Erythroblast (primary cell): ENCODE data around the gene ACTN3.

Experiments
- DNase-seq, 2 experiments: peaks; one replicate each; lab custom pipeline; 2025; lab: John Stamatoyannopoulos, UW
- GATA1 ChIP-seq: IDR thresholded peaks from 2 replicates; pipeline ENCODE4 v1.6.1; 2011; ENCODE audit warnings: low read depth, mild to moderate bottlenecking, control low read depth, low read length, moderate library complexity
- POLR2A ChIP-seq: IDR thresholded peaks from 2 replicates; pipeline ENCODE4 v1.6.1; 2011; ENCODE audit warnings: mild to moderate bottlenecking, low read length

The ACTN3 gene

DNA sequence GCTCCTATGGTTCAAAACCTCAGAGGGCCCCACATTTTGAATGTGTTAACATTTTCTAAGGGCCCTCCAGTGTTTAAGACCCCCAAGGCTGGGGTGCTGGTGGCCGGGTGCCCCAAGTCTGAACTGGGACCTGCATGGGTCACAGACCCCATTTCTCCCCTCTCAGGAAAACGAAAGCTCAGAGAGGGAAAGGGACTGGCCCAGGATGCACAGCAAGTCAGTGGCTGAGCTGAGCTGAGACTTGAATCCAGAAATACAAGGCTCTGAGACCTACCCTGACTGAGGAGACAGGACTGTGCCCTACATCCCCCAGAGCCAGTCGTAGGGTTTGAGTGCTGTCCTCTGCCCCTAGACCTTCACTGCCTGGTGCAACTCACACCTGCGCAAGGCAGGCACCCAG is 4.2 kb downstream of the ACTN3 start:
- no peak for TF ChIP-seq POLR2A
- DNase-seq = no peak

DNA sequence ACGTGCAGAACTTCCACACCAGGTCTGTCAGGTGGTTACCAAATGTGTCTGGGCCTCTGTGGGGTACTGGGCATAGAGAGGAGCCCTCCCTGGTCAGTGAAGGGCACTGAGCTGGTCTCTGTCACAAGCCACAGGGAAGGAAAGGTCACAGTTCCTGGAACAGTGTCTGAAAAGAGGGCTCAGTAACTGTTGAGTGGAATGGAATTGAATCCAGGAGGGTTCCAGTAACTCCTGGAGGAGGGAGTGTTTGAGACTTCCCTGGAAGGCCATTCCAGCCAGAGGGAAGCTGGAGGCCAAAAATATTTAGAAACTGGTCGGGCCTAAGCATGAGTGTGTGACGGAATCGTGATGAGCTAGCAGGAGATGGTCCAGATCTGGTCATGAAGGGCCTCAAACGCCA is 7.9 kb downstream of the ACTN3 start:
- DNase-seq = no peak
- TF ChIP-seq POLR2A (no peak), GATA1 (no peak)

- DNase-seq = no peak
- no peak for TF ChIP-seq GATA1
Observed at GRCh38 chr11:66555416-66555815, 8.7 kb downstream of the ACTN3 start.

- DNase-seq = no peak
- TF ChIP-seq POLR2A (no peak), GATA1 (no peak)
Observed at GRCh38 chr11:66556086-66556485, 9.4 kb downstream of the ACTN3 start.

- DNase-seq = no peak
- TF ChIP-seq GATA1 = no peak
- TF ChIP-seq POLR2A = no peak
Observed at GRCh38 chr11:66557733-66558326, 11.1 kb downstream of the ACTN3 start.

DNA sequence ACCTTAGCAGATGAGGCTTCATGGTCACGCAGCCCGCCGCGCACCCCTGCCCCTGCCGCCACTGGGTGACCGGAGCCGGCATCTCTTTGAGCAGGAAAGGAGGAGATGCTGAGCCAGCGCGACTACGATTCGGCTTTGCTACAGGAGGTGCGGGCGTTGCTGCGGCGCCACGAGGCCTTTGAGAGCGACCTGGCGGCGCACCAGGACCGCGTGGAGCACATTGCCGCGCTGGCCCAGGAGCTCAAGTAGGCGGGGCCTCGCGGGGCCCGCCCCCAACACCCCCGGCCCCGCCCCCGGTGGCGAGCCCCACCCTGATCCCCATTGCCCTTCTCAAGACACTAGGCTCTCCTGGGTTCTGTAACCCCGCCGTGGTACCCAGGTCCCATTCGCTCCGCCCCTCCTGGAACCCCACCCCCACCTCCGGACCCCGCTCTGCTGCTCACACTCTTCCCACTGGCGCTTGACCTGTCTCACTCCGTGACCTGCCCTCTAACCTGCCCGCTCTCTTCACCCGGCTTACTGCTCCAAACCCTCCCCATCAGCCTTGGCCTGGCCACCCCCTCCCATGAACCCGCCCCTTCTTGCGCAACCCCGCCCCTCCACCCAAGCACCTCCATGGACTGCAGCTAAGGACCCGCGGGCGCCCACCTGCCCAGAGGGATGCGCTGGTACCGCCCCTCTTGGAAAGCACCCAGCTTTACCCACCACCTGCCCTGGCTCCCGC is 12.6 kb downstream of the ACTN3 start:
- TF ChIP-seq POLR2A = no peak
- no peak for TF ChIP-seq GATA1
- DNase-seq = peak; percentile 58 to 63

DNA sequence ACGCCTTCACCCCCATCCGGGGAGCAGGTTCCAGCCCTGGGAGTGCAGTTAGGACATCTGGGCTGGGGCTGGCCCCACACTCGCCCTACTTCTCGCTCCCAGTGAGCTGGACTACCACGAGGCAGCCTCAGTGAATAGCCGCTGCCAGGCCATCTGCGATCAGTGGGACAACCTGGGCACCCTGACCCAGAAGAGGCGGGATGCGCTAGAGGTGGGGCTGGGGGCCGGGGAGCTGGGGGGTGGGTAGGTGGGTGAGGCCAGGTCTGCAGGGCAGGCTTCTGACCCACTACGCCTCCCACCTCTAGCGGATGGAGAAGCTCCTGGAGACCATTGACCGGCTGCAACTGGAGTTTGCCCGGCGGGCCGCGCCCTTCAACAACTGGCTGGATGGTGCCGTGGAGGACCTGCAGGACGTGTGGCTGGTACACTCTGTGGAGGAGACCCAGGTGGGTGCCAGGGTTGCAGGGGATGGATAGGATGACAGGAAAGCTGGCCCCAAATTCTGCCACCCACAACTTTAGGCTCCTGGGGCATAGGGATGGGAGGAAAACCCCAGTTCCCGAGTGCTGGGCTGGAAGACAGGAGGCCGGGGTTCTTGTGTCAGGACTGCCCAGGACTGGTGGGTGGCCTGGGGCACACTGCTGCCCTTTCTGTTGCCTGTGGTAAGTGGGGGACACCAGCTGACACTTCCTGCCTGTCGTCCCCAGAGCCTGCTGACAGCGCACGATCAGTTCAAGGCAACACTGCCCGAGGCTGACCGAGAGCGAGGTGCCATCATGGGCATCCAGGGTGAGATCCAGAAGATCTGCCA is 13.4 kb downstream of the ACTN3 start:
- no peak for DNase-seq
- TF ChIP-seq GATA1 = no peak
- TF ChIP-seq POLR2A = no peak

- DNase-seq = no peak
- TF ChIP-seq GATA1 = no peak
- TF ChIP-seq POLR2A = no peak
Observed at GRCh38 chr11:66561178-66561974, 14.7 kb downstream of the ACTN3 start.

DNA sequence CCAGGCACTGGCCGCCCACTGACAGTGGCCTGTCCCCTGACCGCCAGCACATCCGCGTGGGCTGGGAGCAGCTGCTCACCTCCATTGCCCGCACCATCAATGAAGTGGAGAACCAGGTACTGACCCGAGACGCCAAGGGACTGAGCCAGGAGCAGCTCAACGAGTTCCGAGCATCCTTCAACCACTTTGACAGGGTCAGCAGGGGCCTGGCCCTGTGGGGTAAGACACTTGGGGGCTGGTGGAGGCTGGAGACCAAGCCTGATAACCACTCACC is 15.2 kb downstream of the ACTN3 start:
- TF ChIP-seq GATA1 = no peak
- no peak for TF ChIP-seq POLR2A
- no peak for DNase-seq

GRCh38 chr11:66562275-66562674 is 15.6 kb downstream of the ACTN3 start:
- no peak for DNase-seq
- TF ChIP-seq POLR2A = no peak
- no peak for TF ChIP-seq GATA1

DNA sequence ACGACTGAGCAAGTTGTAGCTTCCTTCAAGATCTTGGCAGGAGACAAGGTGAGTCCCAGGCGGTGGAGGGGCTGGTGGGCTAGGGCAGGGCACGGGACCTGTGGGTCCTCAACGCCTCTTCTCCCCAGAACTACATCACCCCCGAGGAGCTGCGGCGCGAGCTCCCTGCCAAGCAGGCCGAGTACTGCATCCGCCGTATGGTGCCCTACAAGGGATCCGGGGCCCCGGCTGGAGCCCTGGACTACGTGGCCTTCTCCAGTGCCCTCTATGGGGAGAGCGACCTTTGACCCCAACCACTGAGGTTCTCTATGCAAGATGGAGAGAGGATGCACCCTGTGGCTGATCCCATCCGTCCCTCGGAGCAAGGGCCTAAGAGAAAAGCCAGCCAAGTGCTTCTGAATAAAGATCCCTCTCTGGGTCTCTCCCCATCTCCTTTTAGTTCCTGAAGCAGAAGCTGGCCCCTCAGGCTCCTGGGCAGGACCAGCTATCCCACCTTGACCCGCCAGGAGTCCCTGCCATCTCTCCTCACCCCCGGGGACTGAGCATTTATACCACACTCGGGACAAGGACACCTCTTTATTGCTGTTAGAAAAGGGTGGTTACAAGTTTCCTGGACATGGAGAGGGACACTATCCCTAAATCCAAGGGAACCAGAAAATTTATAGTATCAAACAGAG is 16.3 kb downstream of the ACTN3 start:
- no peak for TF ChIP-seq POLR2A
- TF ChIP-seq GATA1 = no peak
- DNase-seq = no peak

DNA sequence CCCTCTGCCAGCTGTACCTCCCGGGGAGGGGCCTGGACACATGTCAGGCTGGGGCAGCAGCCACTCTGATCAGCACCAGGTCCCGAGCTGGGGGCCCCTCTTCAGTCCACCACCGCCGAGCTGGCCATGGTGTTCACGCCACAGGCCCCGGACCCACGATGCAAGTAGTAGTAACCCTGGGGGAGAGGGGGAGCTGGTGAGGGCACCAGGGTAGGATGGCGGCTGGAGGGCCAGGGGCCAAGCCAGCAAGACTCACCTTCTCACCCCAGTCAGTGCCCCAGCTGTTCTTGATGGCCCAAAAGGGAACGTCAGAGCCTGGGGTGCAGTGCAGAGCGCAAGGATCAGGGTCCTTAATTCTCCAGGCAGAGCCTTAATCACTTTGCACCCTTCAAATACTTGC is 17.1 kb downstream of the ACTN3 start:
- DNase-seq = no peak
- TF ChIP-seq POLR2A (no peak), GATA1 (no peak)

DNA sequence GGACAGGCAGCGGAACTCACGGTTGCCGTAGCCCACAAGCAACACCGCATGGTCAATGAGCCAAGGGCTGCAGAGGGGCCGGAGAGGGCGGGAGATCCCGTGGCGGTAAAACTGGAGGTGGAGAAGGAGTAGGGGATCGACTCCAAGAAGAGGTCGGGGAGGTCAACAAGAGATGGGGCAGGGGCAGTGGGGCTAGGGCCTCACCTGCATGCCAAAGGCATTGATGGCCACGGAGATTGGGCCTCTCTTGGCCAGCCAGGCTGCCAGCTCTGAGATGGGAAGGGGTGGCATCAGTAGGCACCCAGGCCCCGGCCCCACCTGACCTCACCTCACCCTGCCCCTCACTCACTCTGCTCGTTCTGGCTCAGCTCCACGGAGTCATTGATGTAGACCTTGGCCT is 17.8 kb downstream of the ACTN3 start:
- no peak for TF ChIP-seq POLR2A
- no peak for TF ChIP-seq GATA1
- DNase-seq = no peak
